GM21717 (cell line): ENCODE results near the gene SLC16A7.

ENCODE experiments used
- ATAC-seq: cut with Tn5 transposase; IDR thresholded peaks from one replicate; pipeline ENCODE4 v1.9.1; 2021; ENCODE audit warnings: mild to moderate bottlenecking, moderate library complexity; ENCODE audit not compliant: unreplicated experiment

Gene SLC16A7

DNA sequence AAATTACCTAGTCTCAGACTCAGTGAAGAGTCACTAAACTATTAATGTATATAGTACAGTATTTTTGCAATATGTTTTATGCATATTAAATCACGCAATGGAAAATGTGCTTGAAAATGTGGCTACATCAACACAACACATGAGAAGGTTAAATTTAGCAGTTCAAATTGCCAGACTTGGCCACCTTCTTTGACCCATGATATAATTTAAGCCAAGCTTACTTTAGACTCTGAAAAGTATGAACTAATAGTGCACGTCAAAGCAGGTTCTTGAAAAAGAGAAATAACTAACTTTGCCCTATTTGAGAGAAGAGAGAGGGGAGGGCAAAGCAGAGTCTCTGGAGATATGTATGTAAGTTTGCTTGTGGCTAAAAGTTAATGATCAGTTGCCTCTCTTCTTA is 68.7 kb downstream of the SLC16A7 start:
- no peak for ATAC-seq

DNA sequence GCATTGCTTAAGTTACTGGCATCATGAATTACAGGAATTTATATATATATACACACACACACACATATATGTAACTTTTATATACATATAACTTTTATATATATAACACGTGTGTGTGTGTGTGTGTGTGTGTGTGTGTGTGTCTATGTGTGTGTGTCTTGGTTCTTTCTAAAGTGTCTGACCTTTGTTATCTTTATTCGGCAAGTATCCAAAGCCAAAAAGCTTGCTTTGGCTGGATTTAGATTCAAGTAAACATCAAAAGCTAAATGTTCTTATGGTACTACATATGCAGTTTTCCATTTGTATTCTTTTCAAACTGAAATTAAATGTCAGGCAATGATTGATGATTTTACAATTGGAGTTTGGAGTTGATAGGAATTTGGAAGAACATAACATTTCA is 69.9 kb downstream of the SLC16A7 start:
- no peak for ATAC-seq

DNA sequence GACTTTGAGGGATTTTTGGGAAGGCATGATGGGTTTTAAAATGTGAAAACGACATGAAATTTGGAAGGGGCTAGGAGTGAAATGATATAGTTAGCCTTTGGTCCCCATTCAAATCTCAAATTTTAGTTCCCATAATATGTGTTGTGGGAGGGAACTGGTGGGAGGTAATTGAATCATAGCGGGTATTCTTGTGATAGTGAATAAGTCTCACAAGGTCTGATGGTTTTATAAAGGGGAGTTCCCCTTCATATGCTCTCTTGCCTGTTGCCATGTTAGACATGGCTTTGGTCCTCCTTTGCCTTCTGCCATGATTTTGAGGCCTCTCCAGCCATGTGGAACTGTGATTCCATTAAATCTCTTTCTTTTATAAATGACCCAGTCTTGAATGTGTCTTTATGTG is 72.8 kb downstream of the SLC16A7 start:
- ATAC-seq = no peak

DNA sequence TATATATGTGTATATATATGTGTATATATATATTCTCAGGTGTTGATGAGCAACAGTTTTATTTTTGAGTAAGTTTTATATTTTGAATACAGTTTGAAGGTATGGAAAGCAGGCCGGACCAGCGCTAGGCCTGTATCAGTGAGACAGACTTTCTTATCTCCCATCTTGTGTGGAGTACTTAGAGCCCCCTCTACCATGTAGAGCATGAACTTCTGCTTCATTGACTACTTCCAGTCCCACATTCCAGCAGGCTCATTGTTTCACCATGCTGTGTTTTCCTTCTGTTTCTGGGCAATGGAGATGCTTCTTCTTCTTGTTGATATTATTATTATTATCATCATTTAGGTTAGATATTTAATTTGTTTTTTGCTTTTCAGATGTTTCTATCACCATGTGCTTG is 76.4 kb downstream of the SLC16A7 start:
- ATAC-seq = no peak

DNA sequence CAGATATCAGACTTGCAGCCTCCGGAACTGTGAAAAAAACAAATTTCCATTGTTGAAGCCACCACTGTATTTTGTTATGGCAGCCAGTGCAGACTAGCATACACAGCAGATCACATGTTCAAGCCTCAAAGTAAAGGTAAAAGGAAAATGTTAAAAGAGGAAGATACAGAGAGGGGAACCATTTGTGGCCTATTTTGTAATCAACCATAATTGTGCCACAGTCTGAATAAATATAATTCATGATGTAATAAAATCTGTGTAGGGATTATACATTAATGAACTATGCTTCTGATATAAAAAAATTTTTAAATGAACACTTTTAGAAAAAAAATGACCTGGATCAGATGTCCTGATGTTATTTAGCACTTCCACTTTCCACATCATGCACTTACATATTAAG is 79.6 kb downstream of the SLC16A7 start:
- no peak for ATAC-seq

DNA sequence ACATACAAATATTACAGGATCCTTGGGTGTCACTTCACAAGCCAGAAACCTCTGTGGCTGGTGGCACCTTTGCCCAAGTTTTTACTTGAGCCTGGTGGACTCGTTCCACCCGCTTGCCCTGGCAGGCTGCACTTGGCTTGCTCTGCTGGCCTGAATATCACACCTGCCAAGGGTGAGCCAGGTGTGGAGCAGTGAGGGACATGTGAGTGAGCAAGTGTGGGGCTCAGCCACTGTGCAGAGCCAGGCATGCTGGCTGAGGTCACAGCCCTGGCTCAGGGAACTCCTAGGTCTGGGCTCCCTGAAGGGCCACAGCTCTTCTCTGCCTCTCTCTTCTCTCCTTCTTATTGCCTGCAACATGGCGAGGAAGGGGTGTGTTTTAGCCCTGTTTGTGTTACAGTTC is 82.0 kb downstream of the SLC16A7 start:
- ATAC-seq = no peak

DNA sequence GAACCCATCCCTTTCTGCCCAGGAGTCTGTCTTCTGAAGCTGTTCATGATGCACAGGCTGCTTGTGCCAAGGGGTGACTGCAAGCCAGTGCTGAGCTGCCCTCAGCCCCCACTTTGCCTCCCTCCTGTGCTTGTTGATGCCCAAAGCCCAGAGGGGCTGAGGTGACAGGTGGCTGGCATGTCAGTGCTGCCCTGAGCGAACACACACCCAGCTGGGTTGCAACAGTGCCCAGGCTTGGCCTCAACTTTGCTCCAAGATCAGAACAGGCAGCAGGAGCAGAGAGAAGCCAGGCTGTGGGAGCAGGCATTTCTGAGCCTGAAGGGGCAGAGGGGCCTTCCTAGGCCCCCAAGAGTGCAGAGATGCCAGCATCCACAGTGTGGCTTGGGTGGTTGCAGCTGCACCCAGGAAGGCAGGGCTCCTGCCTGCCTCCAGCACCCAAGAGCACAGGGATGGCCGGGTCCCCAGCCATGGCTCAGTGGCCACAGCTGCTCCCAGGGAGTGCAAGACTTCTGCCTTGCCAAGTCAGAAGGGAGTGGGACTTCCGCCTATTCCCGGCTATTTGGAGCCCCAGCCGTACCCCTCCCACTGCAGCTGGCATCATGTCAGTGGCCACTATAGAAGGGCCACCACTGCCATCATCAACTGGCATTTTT is 83.1 kb downstream of the SLC16A7 start:
- no peak for ATAC-seq

DNA sequence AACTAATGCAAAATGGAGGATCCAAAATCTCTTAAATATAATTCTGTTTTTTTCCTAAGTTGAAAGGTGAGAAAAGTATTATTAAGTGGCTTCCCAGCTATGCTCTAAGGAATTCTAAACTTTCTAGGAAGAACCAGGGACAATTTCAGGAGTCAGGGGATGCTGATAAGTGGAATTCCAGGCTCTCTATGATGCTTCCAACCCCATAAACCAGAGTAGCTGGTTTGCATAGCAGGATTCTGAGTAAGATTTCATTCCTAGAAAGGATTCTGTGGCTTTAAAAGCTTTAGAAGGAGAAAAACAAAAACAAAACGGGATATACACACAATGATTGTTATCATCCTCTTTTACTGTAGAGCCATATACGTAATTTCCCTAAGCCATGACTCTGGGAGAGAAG is 93.9 kb downstream of the SLC16A7 start:
- no peak for ATAC-seq

DNA sequence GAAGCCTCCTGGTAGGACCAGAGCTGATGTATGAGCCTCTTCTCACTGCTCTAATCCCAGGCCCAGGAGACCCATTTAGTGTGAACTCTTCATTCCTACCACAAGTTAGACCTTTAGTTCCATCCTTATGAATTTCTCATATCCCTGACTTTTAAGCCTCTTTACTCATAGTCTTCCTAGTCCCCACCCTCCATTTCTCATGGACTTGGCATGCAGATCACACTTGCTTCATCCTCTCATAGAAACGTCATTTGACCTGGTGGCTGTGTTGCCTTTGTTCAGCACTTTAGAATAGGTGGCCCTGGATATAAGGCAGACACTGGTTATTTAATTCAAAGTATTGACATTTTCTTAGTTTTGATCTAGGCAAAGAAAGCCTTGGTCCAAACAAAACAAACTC is 99.5 kb downstream of the SLC16A7 start:
- no peak for ATAC-seq

DNA sequence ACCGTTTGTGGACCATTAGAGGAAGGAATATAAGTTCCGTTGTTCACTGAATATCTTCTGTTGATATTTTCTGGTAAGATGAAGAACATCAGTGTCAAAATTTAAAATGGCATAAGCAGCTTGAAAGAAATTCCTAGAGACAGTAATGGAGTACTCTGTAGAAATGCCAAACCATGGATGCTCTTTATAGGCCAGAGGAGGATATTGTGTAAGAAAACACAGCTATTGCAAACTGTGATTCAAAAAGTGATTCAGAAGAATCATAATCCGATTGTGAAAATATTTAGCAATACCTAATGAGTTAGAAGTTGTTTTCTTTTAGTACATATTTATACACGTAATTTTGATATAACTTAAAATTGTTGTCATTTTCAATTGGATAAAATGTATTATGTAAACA is 102.8 kb downstream of the SLC16A7 start:
- ATAC-seq = no peak

DNA sequence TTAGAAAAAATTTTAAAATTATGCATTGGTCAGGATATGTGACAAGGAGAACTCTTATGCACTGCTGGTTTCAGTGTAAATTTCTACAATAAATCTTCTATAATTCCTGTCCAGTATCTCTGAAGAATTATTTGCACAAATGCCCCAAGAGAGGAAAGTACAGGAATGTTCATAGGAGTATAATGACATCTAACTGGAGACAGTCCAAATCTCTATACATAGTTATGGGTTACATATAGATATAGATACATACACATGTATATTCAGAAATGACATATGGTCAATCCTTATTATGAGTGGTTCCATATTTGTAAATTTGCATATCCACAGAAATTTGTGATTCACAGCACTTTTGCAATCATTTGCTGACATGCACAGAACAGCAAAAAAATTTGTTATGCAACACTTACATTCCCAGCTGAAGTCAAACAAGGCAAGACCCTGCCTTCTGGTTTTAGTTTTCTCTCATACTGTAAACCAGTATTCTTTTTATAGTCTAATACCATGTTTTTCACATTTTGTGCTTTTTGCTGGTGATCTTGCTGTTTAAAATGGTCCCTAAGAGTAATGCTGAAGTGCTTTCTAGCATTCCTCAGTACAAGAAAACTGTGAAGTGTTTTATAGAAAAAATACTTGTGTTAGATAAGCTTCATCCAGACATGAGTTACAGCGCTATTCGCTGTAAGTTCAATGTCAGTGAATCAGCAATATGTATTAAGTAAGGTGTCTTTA is 103.8 kb downstream of the SLC16A7 start:
- ATAC-seq = no peak

DNA sequence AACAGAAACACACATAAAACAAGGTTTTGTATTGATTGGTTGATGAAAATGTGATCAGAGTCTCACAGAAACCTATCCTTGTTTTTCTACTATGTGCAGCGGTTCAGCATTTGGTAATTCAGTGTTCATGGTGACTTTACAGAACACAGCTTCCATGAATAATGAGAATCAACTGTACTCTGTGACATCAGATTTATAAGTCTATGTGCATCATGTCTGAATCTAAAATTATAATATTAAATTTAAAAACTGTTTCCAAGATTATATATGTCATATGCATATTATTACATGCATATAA is 104.3 kb downstream of the SLC16A7 start:
- ATAC-seq = no peak

DNA sequence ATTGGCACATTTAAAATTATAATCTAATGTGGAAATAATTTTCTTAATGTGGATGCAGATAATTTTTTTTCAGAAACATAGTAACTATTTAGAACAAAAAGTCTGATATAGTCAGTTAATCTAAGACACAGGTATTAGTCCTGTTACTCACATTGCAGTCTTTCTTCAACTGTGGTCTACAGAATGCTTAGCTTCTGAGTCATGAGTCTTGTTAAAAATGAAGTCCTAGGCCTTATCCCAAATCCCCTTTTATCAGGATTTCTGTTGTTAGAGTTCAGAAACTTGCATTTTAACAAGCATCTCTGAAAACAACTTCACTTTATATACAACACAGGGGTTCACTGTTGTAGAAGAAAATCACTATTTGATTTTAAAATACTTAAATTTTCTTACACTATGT is 112.2 kb downstream of the SLC16A7 start:
- ATAC-seq = no peak

DNA sequence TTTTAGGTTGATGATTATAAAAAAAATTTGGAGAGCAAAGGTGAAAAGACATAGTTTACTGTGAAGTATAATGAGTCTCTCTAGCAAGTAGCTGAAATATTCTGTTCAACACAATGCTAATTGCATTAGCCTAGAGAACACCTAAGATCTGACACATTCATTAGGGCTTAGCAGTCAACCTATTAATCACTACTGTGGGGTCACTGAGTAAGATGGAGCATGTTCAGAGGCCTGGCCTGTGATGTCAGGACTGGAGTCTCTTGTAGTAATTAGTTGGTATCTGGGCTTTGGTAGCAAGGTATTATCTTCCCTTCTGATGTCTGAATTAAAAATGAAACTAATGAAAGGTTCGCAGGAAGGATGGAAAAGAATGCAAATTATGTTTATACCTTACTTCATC is 112.7 kb downstream of the SLC16A7 start:
- ATAC-seq = no peak

DNA sequence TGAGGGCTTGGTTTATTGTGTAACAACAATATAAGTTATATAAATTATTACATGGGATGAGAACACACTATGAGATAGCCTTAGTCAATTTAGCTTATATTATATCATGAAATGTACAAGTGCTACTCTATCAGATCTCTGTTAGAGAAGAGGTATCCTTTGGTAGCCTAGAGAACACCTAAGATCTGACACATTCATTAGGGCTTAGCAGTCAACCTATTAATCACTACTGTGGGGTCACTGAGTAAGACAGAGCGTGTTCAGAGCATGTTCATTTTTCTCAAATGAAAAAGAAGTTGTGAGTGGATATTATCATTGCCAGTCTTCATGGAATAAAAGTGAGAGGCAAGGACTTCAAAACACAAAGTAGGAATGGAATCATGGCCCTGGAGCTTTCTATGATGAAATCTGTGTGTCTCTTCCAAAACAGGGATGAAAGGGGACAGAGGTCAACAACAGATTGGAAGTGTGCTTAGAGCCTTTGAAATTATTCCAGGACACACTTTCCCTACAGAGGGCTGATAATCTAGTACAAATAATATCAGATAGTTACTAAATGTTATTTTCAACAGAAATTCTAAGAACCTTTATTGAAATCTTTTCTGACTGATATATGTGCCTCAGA is 114.3 kb downstream of the SLC16A7 start:
- no peak for ATAC-seq

DNA sequence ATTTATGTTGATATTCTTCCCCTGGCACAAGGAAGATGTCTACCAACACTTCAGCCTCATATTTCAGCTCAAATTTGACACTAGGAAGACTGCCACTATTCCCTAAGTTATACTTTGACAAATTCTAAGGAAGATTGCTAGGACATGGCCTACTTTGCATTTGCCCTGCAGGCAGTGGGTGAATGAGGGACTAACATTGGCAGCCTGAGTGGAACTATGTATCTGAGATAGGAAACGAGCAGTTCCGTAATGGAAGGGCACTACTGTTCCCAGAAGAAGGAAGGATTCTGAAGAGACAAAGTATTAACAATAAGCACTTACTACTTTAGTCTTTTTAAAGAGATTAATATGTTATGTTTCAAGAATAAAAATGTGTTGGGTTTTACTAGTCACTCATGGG is 115.1 kb downstream of the SLC16A7 start:
- ATAC-seq = no peak

DNA sequence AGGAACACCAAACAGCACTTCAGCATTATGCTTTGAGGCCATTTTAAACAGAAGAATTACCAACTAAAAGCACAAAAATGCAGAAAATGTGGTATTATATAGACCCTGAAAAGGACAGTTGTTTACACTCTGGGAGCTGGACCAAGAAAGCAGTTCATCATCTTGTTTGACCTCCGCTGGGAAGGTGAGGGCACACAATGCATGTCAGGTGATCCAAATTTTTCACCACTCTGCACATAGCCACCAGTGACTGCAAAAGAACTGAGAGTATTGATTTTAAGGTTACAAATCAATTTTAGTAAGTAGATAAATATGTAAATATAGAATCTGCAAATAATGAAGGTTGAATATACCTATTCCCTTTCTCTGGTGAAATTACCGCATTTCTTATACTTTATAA is 119.6 kb downstream of the SLC16A7 start:
- no peak for ATAC-seq

DNA sequence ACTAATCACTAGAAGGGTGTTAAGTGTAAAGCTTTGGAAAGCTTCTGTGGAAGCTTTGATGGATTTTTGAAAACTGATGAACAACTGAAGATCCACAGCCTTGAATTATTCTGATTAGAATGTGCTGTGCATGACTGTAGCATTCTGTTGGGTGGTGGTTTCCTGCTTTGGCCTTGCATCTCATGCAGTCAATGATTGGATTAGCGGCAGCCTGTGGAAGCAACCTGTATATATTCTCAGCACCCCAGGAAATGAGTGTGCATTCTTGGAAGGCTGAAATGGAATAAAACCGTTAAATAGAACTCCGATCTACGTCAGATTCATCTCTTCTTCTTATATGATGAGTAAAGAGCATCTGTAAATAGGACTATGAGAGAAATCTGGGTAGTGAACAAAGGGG is 120.2 kb downstream of the SLC16A7 start:
- no peak for ATAC-seq

DNA sequence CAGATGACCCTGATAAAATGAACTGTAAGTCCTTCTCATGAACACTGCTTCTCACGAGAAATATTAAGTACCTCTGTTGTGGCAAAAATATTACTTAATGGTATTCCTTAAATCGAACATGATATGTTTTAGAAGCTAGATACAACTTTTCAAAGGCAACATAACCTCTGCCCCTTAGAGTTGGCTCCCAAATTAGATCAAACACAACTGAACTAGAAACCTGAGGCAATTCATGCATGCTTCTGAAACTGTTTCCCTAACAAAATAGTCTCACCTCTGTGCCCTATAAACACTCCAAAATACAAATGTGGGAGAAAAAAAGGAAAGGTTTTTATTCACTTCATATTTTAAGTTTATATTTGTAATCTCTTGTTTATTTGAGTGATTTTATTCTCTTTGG is 121.6 kb downstream of the SLC16A7 start:
- ATAC-seq = no peak

DNA sequence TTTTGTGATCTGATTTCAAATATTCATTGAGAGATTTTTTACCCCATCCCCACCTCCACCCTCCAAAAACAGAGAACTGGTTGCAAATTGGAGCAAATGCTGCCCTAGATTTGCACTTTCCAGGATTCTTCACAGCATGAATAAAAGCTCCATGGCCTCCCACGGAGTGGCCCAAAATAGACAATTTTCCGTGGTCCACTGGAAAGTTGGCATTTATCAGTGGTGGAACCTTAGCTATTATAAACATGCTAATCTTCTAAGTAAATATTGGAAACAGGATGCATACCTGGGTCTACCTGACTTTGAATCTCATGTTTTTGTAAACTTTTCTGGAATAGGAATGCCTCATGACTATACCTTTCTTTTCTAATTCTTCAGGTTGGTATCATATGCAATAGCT is 123.9 kb downstream of the SLC16A7 start:
- no peak for ATAC-seq

DNA sequence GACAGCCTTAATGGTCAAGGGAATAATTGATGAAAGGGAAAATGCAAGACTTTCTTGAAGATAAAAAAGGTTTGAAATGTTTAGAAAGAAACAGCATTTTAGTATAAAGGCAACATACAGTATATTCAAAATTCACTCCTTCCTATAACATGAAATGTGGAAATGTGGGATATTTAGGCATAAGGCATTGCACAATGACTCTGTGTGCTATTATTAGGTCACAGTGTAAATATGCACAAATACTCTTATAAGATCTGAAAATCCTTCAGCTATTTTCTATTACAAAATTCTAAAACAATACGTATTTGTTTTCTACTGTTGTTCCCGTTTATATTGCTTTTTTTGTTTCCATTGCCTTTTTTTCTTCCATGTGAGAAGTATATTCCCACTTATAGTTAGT is 127.7 kb downstream of the SLC16A7 start:
- no peak for ATAC-seq

DNA sequence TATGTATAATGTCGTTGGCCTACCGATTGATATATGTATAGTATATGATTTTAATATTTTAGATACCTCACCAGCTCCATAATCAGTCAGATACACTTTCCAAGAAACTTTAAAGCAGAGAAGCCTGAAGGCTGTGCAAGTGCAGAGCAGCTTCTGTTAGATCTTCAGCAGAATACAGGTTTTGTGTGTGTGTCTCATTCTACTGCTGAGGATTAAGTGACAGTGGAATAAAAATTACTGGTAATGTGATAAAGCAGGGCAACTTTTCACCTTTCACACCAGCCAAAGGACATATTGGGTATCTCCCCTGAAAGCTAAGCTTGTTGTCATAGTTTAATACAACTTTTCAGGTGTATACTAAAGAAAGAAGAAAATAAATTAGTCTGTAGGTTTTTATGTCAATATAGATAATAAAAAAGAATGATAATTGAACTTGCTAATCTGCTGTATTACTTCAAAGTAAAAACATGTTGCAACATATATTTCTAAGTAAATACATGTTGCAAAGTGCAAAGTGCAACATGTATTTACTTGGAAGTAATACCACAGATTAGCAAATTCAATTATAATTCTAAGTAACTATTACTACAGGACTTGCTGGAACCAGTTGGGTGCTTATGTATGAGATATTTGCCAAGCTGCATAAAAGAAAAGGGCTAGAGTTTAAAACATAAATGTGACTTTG is 128.3 kb downstream of the SLC16A7 start:
- ATAC-seq = no peak
